Neural cell (in vitro differentiated cells): ENCODE results near the gene SBSN. TPM values are rescaled to one million over a fixed set of nuclear protein-coding genes. Genes with fewer than 3 reads are reported as not detected.

Experiments
- H2AFZ ChIP-seq: fragments of 200-600, 300-800 bp; sonication (generic), shearing (Covaris generic); 2 replicates; pipeline ENCODE4 v1.6.0; 2014; ENCODE audit warnings: low read depth, mild to moderate bottlenecking, antibody characterized with exemption, low read length, moderate library complexity
- H3F3A ChIP-seq: fragments of 200-600 bp; shearing (Covaris generic); 2 replicates; pipeline ENCODE4 v1.6.1; 2016; ENCODE audit warnings: mild to moderate bottlenecking, moderate library complexity, mixed read lengths, antibody characterized with exemption, low read length; ENCODE audit not compliant: insufficient read depth, poor library complexity, severe bottlenecking
- H3K27ac ChIP-seq: fragments of 200-600, 300-800 bp; sonication (generic), shearing (Covaris generic); 2 replicates; pipeline ENCODE4 v1.5.1; 2014; ENCODE audit warnings: mild to moderate bottlenecking, low read length, moderate library complexity
- H3K27me3 ChIP-seq: fragments of 300-800, 200-600 bp; sonication (generic), shearing (Covaris generic); 2 replicates; pipeline ENCODE4 v1.6.0; 2014; ENCODE audit warnings: mild to moderate bottlenecking, low read depth, low read length, moderate library complexity; ENCODE audit not compliant: insufficient read depth
- H3K36me3 ChIP-seq: fragments of 300-800, 200-600 bp; sonication (generic), shearing (Covaris generic); 2 replicates; pipeline ENCODE4 v1.5.1; 2014; ENCODE audit warnings: mild to moderate bottlenecking, antibody characterized with exemption, low read length, moderate library complexity; ENCODE audit not compliant: insufficient read depth
- H3K4me2 ChIP-seq: fragments of 300-800, 200-600 bp; sonication (generic), shearing (Covaris generic); 2 replicates; pipeline ENCODE4 v1.6.0; 2014; ENCODE audit warnings: mild to moderate bottlenecking, low read length
- H3K4me3 ChIP-seq: fragments of 300-800, 200-600 bp; sonication (generic), shearing (Covaris generic); 2 replicates; pipeline ENCODE4 v1.5.1; 2014; ENCODE audit warnings: mild to moderate bottlenecking, low read length, moderate library complexity
- H3K79me2 ChIP-seq: fragments of 200-600 bp; shearing (Covaris generic); replicated peaks from 2 replicates; pipeline ENCODE4 v1.6.0; 2014; ENCODE audit warnings: mild to moderate bottlenecking, low read length, moderate library complexity; ENCODE audit not compliant: insufficient read depth
- H3K9ac ChIP-seq: fragments of 300-800, 200-600 bp; sonication (generic), shearing (Covaris generic); 2 replicates; pipeline ENCODE4 v1.6.1; 2016; ENCODE audit warnings: mild to moderate bottlenecking, low read length, mixed read lengths
- H3K9me2 ChIP-seq: fragments of 200-600 bp; shearing (Covaris generic); 2 replicates; pipeline ENCODE4 v1.6.1; 2016; ENCODE audit warnings: mild to moderate bottlenecking, low read length, mixed read lengths; ENCODE audit not compliant: insufficient read depth
- H3K9me3 ChIP-seq: fragments of 200-600, 300-800 bp; sonication (generic), shearing (Covaris generic); 2 replicates; pipeline ENCODE4 v1.6.1; 2016; ENCODE audit warnings: mild to moderate bottlenecking, mixed run types, low read length, moderate library complexity, mixed read lengths
- H4K20me1 ChIP-seq: fragments of 200-600 bp; shearing (Covaris generic); 2 replicates; pipeline ENCODE4 v1.6.1; 2016; ENCODE audit warnings: mild to moderate bottlenecking, mixed run types; ENCODE audit not compliant: insufficient read depth
- CTCF ChIP-seq: fragments of 450-650 bp; IDR thresholded peaks from 2 replicates; pipeline ENCODE4 v1.5.1; 2014; ENCODE audit warnings: antibody characterized with exemption, mild to moderate bottlenecking, moderate library complexity; ENCODE audit not compliant: poor library complexity, severe bottlenecking
- EP300 ChIP-seq: fragments of 450-650 bp; conservative IDR thresholded peaks from 2 replicates; pipeline ENCODE4 v1.6.1; 2014; ENCODE audit warnings: antibody characterized with exemption, mild to moderate bottlenecking, moderate library complexity; ENCODE audit not compliant: poor library complexity, severe bottlenecking
- EZH2 ChIP-seq: fragments of 200-600, 300-800 bp; shearing (Covaris generic), sonication (generic); IDR thresholded peaks from 2 replicates; pipeline ENCODE4 v1.6.1; 2014; ENCODE audit warnings: antibody characterized with exemption, low read length, borderline replicate concordance, mild to moderate bottlenecking; ENCODE audit not compliant: insufficient read depth, poor library complexity, severe bottlenecking
- MXI1 ChIP-seq: fragments of 450-650 bp; conservative IDR thresholded peaks from 2 replicates; pipeline ENCODE4 v1.6.1; 2014; ENCODE audit warnings: antibody characterized with exemption, mild to moderate bottlenecking; ENCODE audit not compliant: poor library complexity, severe bottlenecking
- RAD21 ChIP-seq: fragments of 450-650 bp; conservative IDR thresholded peaks from 2 replicates; pipeline ENCODE4 v1.6.1; 2014; ENCODE audit warnings: antibody characterized with exemption, mild to moderate bottlenecking, moderate library complexity
- REST ChIP-seq: IDR thresholded peaks from 2 replicates; pipeline ENCODE4 v1.6.1; 2012; ENCODE audit warnings: borderline replicate concordance
- SMC3 ChIP-seq: fragments of 450-650 bp; conservative IDR thresholded peaks from 2 replicates; pipeline ENCODE4 v1.6.1; 2014; ENCODE audit warnings: antibody characterized with exemption, mild to moderate bottlenecking, moderate library complexity; ENCODE audit not compliant: poor library complexity
- TAF1 ChIP-seq: IDR thresholded peaks from 2 replicates; pipeline ENCODE4 v1.6.1; 2012; ENCODE audit warnings: low read depth
- polyA plus RNA-seq: library from polyadenylated mRNA; depleted of rRNA; stranded (reverse); fragments of >200 nt; gene quantifications from 2 replicates; pipeline ENCODE4 v1.2.3, GENCODE V29; 2014

Gene SBSN
- polyA plus RNA-seq, 1 donor from 2014 or later, result not detected

- H3K9me3 ChIP-seq, result no peaks in the 10 kb centered on the region
- no peaks in the 10 kb centered on the region for H3K79me2 ChIP-seq
- no peaks in the 10 kb centered on the region for H3K9me2 ChIP-seq
- H3K4me2 ChIP-seq, result no peak overlapping the region
- H3F3A ChIP-seq, result no peaks in the 10 kb centered on the region
- H3K9ac ChIP-seq, result no peak overlapping the region
- no peak overlapping the region for H3K27ac ChIP-seq
- H4K20me1 ChIP-seq, result no peaks in the 10 kb centered on the region
- no peak overlapping the region for H3K4me3 ChIP-seq
- H3K36me3 ChIP-seq, result no peaks in the 10 kb centered on the region
- no peak overlapping the region for H2AFZ ChIP-seq
- no peak for TF ChIP-seq EZH2
- TF ChIP-seq TAF1, result no peak
- no peak for TF ChIP-seq MXI1
- no peak for TF ChIP-seq EP300
- TF ChIP-seq CTCF, result no peak
- H3K27me3 ChIP-seq, result peaks cover 4% of the 10 kb centered on the region
Observed at GRCh38 chr19:35518313-35518712, 9.8 kb downstream of the SBSN start.

- Histone ChIP-seq H3K4me2 (no peak overlapping the region), H2AFZ (no peak overlapping the region), H4K20me1 (no peaks in the 10 kb centered on the region), H3K9me2 (no peaks in the 10 kb centered on the region), H3K9ac (no peak overlapping the region), H3K79me2 (no peaks in the 10 kb centered on the region), H3F3A (no peaks in the 10 kb centered on the region), H3K4me3 (no peak overlapping the region), H3K36me3 (no peaks in the 10 kb centered on the region), H3K9me3 (no peaks in the 10 kb centered on the region), H3K27me3 (peaks cover 4% of the 10 kb centered on the region), H3K27ac (no peak overlapping the region)
- no peak for TF ChIP-seq RAD21
- TF ChIP-seq MXI1, result no peak
Observed at GRCh38 chr19:35517342-35517741, 10.8 kb downstream of the SBSN start.

GRCh38 chr19:35516310-35516709 is 11.8 kb downstream of the SBSN start:
- H3F3A ChIP-seq, result no peaks in the 10 kb centered on the region
- H3K9me2 ChIP-seq, result no peaks in the 10 kb centered on the region
- no peak overlapping the region for H3K4me3 ChIP-seq
- H3K9me3 ChIP-seq, result no peaks in the 10 kb centered on the region
- TF ChIP-seq TAF1 (no peak), RAD21 (no peak), CTCF (no peak), EP300 (no peak), SMC3 (no peak), REST (no peak)
- H3K79me2 ChIP-seq, result no peaks in the 10 kb centered on the region
- no peak overlapping the region for H3K27ac ChIP-seq
- H3K9ac ChIP-seq, result no peak overlapping the region
- no peaks in the 10 kb centered on the region for H4K20me1 ChIP-seq
- H3K4me2 ChIP-seq, result no peak overlapping the region
- no peak overlapping the region for H2AFZ ChIP-seq
- H3K27me3 ChIP-seq, result peaks cover 7% of the 10 kb centered on the region
- H3K36me3 ChIP-seq, result no peaks in the 10 kb centered on the region
